Left renal pelvis (tissue), 4 donors: ENCODE measurements around the gene OSBPL8. TPM values are rescaled to one million over a fixed set of nuclear protein-coding genes. Genes with fewer than 3 reads are reported as not detected.
"Not testable (repeated sequence)": the region's sequence is repeated elsewhere in the genome, so short reads cannot be mapped to it uniquely, and the experiment has no call there.

Experiments used
- DNase-seq, 4 donors: peaks; one replicate each; pipeline ENCODE4 v3.0.0-alpha.2; 2013; ENCODE audit warnings: low read depth in 4 of 4, low spot score in 3 of 4
- polyA plus RNA-seq, 4 donors: library from polyadenylated mRNA; unstranded; fragments of 120-200 nt; gene quantifications; one replicate each; pipeline ENCODE4 v1.2.1, GENCODE V29; 2013; ENCODE audit not compliant: insufficient read length in 4 of 4

Gene OSBPL8
- polyA plus RNA-seq, 4 donors: 50.8 to 80.5 (median 69.5) TPM

DNA sequence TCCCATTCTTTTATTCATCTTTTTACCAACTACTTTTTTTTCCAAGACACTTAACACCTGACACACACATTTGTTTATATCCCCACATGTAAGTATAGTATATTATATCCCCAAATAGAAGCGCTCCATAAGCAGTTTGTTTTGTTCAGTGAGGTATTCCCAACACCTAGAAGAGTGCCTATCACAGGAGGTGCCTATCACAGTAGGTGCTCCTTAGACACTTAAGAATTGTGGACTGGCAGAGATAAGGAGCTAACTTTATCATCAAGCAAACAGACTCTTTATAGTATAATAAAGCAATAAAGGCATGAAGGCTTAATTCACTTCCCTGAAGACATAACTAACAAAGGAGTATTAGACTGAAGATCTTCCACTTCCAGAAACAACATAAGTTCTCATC lies 29.1 kb downstream of the OSBPL8 start:
- DNase-seq: no peak

GRCh38 chr12:76529226-76529918 lies 30.2 kb downstream of the OSBPL8 start:
- no peak for DNase-seq

GRCh38 chr12:76523408-76523807 lies 36.2 kb downstream of the OSBPL8 start:
- no peak for DNase-seq

GRCh38 chr12:76520348-76520747 lies 39.2 kb downstream of the OSBPL8 start:
- no peak for DNase-seq

GRCh38 chr12:76519538-76519937 lies 40.0 kb downstream of the OSBPL8 start:
- DNase-seq: no peak

- DNase-seq: no peak
Measured at GRCh38 chr12:76518699-76519098, 40.9 kb downstream of the OSBPL8 start.

- no peak for DNase-seq
Measured at GRCh38 chr12:76515271-76515670, 44.3 kb downstream of the OSBPL8 start.

- DNase-seq: not testable (repeated sequence)
Measured at GRCh38 chr12:76511116-76511716, 48.4 kb downstream of the OSBPL8 start.

GRCh38 chr12:76508128-76508980 lies 51.2 kb downstream of the OSBPL8 start:
- no peak for DNase-seq

DNA sequence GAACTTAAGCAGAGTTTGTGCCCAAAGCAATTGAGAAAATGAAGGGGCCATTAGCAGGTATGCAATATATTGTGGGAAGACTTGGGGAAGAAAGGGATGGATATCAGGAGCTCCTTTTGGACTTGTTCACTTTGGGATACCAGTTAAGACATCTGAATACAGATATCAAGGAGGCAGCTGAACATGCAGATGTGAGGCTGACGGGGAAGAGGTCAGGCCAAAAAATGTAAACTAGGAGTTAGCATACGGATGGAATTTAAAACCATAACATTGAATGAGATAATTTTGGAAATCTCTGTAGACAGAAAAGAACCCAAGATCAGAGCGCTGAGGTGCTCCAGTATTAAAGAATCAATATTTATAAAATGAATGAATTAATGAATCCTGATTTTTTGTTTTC lies 53.4 kb downstream of the OSBPL8 start:
- DNase-seq: no peak

GRCh38 chr12:76505050-76505449 lies 54.5 kb downstream of the OSBPL8 start:
- no peak for DNase-seq

GRCh38 chr12:76504606-76505005 lies 55.0 kb downstream of the OSBPL8 start:
- no peak for DNase-seq

DNA sequence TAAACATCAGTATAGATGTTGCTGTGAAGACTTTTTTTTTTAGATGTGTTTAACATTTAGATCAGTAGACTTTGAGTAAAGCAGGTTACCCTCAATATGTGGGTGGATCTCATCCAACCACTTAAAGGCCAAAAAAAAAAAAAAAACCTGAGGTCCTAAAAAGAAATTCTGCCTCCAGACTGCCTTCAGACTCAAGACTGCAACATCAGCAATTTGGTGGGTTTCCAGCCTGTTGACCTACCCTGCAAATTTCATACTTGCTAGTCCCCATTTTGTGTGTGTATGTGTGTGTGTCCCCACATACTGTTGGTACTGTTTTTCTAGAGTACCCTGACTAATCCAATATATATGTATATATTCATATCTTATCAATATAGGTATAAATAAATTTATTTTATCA lies 55.6 kb downstream of the OSBPL8 start:
- DNase-seq: no peak

DNA sequence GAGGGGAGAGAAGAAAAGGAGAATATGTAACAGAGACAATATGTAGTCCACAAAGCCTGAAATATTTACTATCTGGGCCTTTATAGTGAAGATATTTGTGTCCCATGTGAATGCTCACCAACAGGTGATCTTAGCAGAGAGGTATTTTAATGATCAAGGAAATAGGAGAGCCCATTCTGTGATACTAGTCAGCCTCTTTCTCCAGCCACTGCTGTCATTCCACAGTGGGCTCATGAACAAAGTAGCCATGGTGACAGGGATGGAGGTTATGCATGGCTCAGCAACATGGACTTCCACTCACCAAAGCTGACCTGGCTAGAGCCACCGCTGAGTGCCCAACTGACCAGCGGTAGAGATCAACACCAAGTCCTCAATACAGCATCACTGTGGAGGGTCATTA lies 58.2 kb downstream of the OSBPL8 start:
- no peak for DNase-seq

DNA sequence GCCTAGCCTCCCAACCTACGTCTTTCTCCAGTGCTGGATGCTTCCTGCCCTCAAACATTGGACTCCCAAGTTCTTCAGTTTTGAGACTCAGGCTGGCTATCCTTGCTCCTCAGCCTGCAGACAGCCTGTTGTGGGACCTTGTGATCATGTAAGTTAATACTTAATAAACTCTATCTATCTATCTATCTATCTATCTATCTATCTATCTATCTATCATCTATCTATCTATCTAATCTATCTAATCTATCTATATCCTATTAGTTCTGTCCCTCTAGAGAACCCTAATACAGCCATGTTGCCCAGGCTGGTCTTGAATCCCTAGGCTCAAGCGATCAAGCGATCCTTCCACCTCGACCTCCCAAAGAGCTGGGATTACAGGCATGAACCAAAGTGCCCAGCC lies 60.4 kb downstream of the OSBPL8 start:
- DNase-seq: not testable (repeated sequence)

- DNase-seq: no peak
Measured at GRCh38 chr12:76495556-76495955, 64.0 kb downstream of the OSBPL8 start.

DNA sequence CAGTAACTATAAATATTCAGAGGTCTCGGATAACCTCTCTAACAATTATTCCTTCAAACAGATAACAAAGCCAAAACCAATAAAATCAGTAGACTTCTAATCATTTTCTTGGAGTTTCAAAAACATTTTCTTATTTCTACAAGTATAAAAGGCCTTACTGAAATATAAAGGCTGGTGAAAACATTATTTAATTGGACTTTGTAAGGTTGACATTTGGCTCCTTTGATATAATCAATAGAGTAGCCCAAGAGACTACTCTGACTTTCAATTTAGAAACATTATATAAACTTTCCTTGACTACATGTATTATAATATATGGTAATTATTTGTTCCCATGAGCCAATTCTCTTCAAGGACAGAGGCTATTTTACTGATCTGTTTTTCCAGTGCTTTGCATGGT lies 68.3 kb downstream of the OSBPL8 start:
- DNase-seq: no peak

DNA sequence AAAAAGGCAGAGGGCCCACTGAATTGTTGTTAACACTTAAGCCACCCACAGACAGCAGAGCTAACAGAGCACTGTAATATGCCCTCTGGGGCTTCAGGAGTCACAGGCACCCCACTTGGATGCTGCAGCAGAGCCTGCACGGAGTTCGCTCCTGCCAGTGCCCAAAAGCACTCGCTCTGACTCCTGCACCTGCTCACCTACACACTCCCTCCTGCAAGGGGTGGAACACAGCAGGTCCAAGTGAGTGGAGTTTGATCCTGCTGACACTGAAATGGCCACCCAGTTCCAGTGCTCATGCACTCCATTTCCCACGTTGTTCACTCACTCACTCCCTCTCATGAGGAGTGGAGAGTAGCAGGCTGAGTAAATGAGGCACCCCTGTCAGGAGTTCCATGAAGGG lies 68.8 kb downstream of the OSBPL8 start:
- DNase-seq: no peak

DNA sequence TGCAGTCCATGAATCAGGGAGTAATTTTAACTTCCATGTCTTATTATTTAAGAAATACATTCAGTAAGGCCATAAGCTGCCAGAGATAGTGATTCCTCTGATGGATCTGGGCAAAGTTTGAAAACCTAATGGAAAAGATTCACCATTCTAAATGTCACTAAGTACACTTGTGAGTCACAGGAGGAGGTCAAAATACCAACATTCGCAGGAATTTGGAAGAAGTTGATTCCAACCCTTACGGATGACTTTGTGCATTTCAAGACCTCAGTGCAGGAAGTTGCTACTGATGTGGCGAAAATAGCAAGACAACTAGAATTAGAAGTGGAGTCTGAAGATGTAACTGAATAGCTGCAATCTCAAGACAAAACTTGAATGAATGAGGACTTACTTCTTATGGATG lies 69.8 kb downstream of the OSBPL8 start:
- DNase-seq: no peak

DNA sequence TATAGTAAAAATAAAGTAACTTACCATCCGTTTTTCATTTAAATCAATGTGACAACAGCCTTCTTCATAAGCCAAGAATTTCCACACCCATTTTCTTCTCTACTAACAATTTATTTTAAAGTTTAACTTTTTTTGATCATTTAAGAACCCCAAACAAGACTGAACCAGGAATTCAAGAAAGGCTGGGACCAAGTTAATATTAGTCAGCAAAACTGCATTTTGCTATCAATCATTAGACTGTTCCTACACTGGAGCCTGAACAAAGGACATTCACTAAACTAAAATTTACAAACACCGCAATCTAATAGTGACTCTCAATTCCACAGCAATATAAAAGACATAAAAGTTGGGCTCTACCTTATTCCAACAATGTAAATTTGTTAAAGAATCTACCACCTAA lies 73.6 kb downstream of the OSBPL8 start:
- DNase-seq: no peak

GRCh38 chr12:76480796-76481195 lies 78.8 kb downstream of the OSBPL8 start:
- DNase-seq: no peak

- no peak for DNase-seq
Measured at GRCh38 chr12:76478045-76478444, 81.5 kb downstream of the OSBPL8 start.
